NOMO-1 treated with dmso at 0.1 percent for 144 hours (cell line): ENCODE measurements around the gene SPDL1.

ENCODE experiments used
- DNase-seq: peaks from one replicate; lab custom pipeline; 2025; ENCODE audit not compliant: unreplicated experiment; lab: John Stamatoyannopoulos, UW

Gene SPDL1

GRCh38 chr5:169583424-169584220, at the start of gene SPDL1:
SPDL1 (plus strand) TSS chr5:169583773; CDS start chr5:169588417, 4,644 bp downstream.
- peak; percentile 90 for DNase-seq

- DNase-seq, result no peak
These were observed 49.2 kb upstream of the SPDL1 start for GRCh38 chr5:169534311-169534880.

- no peak for DNase-seq
These were observed 48.6 kb upstream of the SPDL1 start for GRCh38 chr5:169534939-169535338.

- DNase-seq, result no peak
These were observed 44.6 kb upstream of the SPDL1 start for GRCh38 chr5:169538944-169539343.

- no peak for DNase-seq
These were observed 40.8 kb upstream of the SPDL1 start for GRCh38 chr5:169542811-169543210.

- no peak for DNase-seq
These were observed 39.2 kb upstream of the SPDL1 start for GRCh38 chr5:169544264-169544950.

- no peak for DNase-seq
These were observed 37.8 kb upstream of the SPDL1 start for GRCh38 chr5:169545762-169546161.

GRCh38 chr5:169546346-169546745, 37.2 kb upstream of the SPDL1 start:
- DNase-seq, result no peak

- no peak for DNase-seq
These were observed 36.1 kb upstream of the SPDL1 start for GRCh38 chr5:169547508-169547907.

- no peak for DNase-seq
These were observed 35.3 kb upstream of the SPDL1 start for GRCh38 chr5:169548315-169548714.

- no peak for DNase-seq
These were observed 34.0 kb upstream of the SPDL1 start for GRCh38 chr5:169549453-169550100.

GRCh38 chr5:169550227-169550626, 33.3 kb upstream of the SPDL1 start:
- DNase-seq, result no peak

- no peak for DNase-seq
These were observed 32.4 kb upstream of the SPDL1 start for GRCh38 chr5:169551146-169551545.

GRCh38 chr5:169551696-169552095, 31.9 kb upstream of the SPDL1 start:
- no peak for DNase-seq

- DNase-seq, result no peak
These were observed 29.3 kb upstream of the SPDL1 start for GRCh38 chr5:169554251-169554650.

GRCh38 chr5:169557838-169558237, 25.7 kb upstream of the SPDL1 start:
- DNase-seq, result no peak

- DNase-seq, result no peak
These were observed 21.7 kb upstream of the SPDL1 start for GRCh38 chr5:169561893-169562292.

- no peak for DNase-seq
These were observed 20.2 kb upstream of the SPDL1 start for GRCh38 chr5:169563369-169563768.

GRCh38 chr5:169566202-169566601, 17.4 kb upstream of the SPDL1 start:
- DNase-seq, result no peak

- no peak for DNase-seq
These were observed 16.5 kb upstream of the SPDL1 start for GRCh38 chr5:169567079-169567478.

- DNase-seq, result no peak
These were observed 14.1 kb upstream of the SPDL1 start for GRCh38 chr5:169569513-169569912.

GRCh38 chr5:169571355-169571754, 12.2 kb upstream of the SPDL1 start:
- DNase-seq, result no peak
